ENCODE measurements around the gene FLOT2.
A peak's percentile ranks its signal among the peaks of the same experiment; 100 is the strongest.

Gene FLOT2

DNA sequence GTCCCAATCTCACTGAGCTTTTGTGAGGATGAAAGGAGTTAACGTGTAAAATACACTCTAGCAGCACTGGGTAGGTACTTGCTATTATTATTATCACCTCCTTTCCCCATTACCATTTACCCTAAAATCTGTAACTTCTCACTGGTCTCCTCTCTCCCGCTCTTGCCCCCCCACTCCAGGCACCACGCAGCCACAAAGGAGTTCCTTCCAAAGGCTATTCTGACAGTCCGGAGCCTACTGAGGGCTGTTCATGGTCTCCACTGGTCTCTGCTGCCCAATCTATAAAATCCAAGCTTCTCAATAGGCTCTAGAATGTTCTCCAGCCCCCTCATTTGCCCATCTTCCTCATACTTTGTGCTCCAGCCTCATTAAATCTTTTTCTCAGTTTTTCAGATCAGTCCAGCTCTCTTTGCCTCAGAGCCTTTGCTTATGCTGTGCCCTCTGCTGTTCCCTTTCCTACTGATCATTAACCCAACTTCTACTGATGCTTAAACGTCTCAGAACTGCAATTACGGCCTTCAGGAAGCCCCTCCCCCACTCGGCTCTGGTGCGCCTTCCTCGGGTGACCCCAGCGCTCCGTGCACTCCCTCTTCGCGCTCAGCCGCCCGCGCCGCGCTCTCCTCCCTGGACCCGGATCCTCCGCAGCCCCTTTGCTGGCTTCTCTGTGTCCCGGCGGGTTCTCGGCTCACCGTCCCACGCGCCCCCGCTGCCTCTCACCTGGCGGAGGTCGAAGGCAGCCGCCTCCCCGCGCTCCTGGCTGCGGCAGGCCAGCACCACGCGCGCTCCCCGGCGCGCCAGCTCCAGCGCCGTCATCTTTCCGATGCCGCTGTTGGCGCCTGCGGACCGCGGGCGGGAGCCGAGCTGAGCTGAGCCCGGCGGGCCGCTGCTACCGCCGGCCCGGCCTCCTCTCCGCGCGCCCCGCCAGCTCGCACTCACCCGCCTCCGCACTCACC is 4.6 kb upstream of the FLOT2 start:
- H3K4me3 Mint-ChIP-seq, result peak overlapping the region; percentile 86
- peak; percentile 73 for DNase-seq
- peaks cover 43% of the 10 kb centered on the region for H3K4me1 Mint-ChIP-seq
- H3K27me3 Mint-ChIP-seq (ENCODE audit: low read depth, poor library complexity), result peaks cover 5% of the 10 kb centered on the region
- H3K9me3 Mint-ChIP-seq, result no peaks in the 10 kb centered on the region
- peaks cover 26% of the 10 kb centered on the region for H3K36me3 Mint-ChIP-seq (ENCODE audit: low read depth)
- TF ChIP-seq CTCF (IDR thresholded peaks at IDR 0.05), result no peak
- peak overlapping the region; percentile 89 for H3K27ac Mint-ChIP-seq

- peaks cover 26% of the 10 kb centered on the region for H3K36me3 Mint-ChIP-seq (ENCODE audit: low read depth)
- no peak for TF ChIP-seq CTCF (IDR thresholded peaks at IDR 0.05)
- H3K4me1 Mint-ChIP-seq, result peaks cover 51% of the 10 kb centered on the region
- peak overlapping the region; percentile 86 for H3K4me3 Mint-ChIP-seq
- no peak overlapping the region for H3K27ac Mint-ChIP-seq
- no peaks in the 10 kb centered on the region for H3K9me3 Mint-ChIP-seq
- no peak for DNase-seq
- peaks cover 4% of the 10 kb centered on the region for H3K27me3 Mint-ChIP-seq (ENCODE audit: low read depth, poor library complexity)
Measured at GRCh38 chr17:28900986-28901726, 3.6 kb upstream of the FLOT2 start.

DNA sequence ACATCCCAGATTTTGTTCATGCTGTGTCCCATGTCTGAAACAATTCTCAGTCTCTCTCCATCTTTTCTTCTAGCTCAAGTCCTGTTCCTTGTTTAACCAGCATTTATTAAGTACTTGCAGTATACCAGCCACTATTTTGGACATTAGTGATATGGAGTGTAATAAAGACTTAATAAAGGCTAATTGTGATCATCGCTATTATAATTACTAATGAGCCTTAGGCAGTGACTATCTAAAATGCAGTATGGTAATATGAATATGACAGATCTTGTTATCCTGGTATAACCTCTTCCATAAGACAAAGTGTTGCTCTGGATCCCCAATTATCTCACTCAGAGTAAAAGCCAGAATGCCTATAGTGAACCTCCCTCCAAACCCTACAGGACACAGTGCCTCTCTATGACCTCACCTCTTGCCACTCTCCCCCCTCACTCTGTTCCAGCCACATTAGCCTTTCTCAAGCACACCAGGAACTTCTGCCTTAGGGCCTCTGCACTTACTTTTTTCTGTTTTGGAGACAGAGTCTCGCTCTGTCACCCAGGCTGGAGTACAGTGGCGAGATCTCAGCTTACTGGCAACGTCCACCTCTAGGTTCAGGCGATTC is 1.8 kb upstream of the FLOT2 start:
- H3K4me3 Mint-ChIP-seq, result peak overlapping the region; percentile 23
- H3K27ac Mint-ChIP-seq, result no peak overlapping the region
- DNase-seq, result no peak

GRCh38 chr17:28898527-28898955 is 1.0 kb upstream of the FLOT2 start:
- Mint-ChIP-seq H3K36me3 (ENCODE audit: low read depth) (peaks cover 36% of the 10 kb centered on the region), H3K4me1 (peaks cover 50% of the 10 kb centered on the region), H3K27ac (no peak overlapping the region), H3K4me3 (no peak overlapping the region), H3K9me3 (peaks cover 3% of the 10 kb centered on the region), H3K27me3 (ENCODE audit: low read depth, poor library complexity) (peaks cover 4% of the 10 kb centered on the region)
- no peak for DNase-seq
- TF ChIP-seq CTCF (IDR thresholded peaks at IDR 0.05), result no peak

More for the DNA sequence above, 1.8 kb upstream of the FLOT2 start:
- H3K9me3 Mint-ChIP-seq, result peaks cover 3% of the 10 kb centered on the region
- peaks cover 32% of the 10 kb centered on the region for H3K36me3 Mint-ChIP-seq (ENCODE audit: low read depth)
- peaks cover 52% of the 10 kb centered on the region for H3K4me1 Mint-ChIP-seq
- peaks cover 4% of the 10 kb centered on the region for H3K27me3 Mint-ChIP-seq (ENCODE audit: low read depth, poor library complexity)
- TF ChIP-seq CTCF (IDR thresholded peaks at IDR 0.05), result no peak

- DNase-seq, result no peak
- Mint-ChIP-seq H3K27ac (no peak overlapping the region), H3K4me3 (peak overlapping the region; percentile 92), H3K27me3 (ENCODE audit: low read depth, poor library complexity) (peaks cover 7% of the 10 kb centered on the region), H3K36me3 (ENCODE audit: low read depth) (peaks cover 42% of the 10 kb centered on the region), H3K4me1 (peaks cover 51% of the 10 kb centered on the region), H3K9me3 (peaks cover 3% of the 10 kb centered on the region)
- no peak for TF ChIP-seq CTCF (IDR thresholded peaks at IDR 0.05)
Measured at GRCh38 chr17:28897769-28898526, 415 bp upstream of the FLOT2 start.

Measured in nephron progenitor cell (in vitro differentiated cells).